ENCODE data around the gene CD33. TPM values are rescaled to one million over a fixed set of nuclear protein-coding genes. Genes with fewer than 3 reads are reported as not detected.

CD33 gene
- total RNA-seq, 1 donor from 2014 or later: not detected

DNA sequence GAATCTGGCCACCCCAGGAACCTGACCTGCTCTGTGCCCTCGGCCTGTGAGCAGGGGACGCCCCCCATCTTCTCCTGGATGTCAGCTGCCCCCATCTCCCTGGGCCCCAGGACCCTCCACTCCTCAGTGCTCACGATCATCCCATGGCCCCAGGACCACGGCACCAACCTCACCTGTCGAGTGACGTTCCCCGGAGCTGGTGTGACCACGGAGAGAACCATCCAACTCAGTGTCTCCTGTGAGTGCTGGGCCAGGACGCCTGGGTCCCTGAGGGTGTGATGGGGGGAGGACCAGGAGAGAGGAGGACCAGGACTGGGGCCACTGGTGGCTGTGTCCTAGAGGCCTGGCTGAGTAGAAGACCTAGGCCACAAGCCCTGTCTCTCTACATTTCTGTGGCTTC lies 13.0 kb upstream of the CD33 start:
- Histone ChIP-seq H3K4me3 (ENCODE audit: low read depth, low read length) (no peak overlapping the region), H3K27me3 (ENCODE audit: control insufficient read depth, insufficient read depth, low read length) (no peaks in the 10 kb centered on the region), H3K36me3 (ENCODE audit: control insufficient read depth, insufficient read depth, low read length) (no peaks in the 10 kb centered on the region)
- FAIRE-seq (no peak), DNase-seq (ENCODE audit: low read depth) (no peak)
- TF ChIP-seq, protein P1, sequence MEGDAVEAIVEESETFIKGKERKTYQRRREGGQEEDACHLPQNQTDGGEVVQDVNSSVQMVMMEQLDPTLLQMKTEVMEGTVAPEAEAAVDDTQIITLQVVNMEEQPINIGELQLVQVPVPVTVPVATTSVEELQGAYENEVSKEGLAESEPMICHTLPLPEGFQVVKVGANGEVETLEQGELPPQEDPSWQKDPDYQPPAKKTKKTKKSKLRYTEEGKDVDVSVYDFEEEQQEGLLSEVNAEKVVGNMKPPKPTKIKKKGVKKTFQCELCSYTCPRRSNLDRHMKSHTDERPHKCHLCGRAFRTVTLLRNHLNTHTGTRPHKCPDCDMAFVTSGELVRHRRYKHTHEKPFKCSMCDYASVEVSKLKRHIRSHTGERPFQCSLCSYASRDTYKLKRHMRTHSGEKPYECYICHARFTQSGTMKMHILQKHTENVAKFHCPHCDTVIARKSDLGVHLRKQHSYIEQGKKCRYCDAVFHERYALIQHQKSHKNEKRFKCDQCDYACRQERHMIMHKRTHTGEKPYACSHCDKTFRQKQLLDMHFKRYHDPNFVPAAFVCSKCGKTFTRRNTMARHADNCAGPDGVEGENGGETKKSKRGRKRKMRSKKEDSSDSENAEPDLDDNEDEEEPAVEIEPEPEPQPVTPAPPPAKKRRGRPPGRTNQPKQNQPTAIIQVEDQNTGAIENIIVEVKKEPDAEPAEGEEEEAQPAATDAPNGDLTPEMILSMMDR (IDR thresholded peaks at IDR 0.05; ENCODE audit: insufficient read depth, low read length, severe bottlenecking): no peak

DNA sequence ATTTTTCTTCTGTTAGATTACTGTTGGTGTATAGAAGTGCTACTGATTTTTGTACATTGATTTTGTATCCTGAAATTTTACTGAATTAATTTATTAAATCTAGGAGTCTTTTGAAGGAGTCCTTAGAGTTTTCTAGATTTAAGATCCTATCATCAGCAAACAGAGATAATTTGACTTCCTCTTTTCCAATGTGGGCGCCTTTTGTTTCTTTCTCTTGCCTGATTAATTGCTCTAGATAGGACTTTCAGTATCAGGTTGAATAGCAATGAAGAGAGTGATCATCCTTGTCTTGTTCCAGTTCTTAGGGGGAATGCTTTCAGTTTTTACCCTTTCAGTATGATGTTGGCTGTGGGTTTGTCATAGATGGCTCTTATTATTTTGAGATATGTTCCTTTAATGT lies 5.6 kb upstream of the CD33 start:
- DNase-seq (ENCODE audit: low read depth): no peak
- H3K4me3 ChIP-seq (ENCODE audit: low read depth, low read length): no peak overlapping the region
- no peak for FAIRE-seq
- H3K27me3 ChIP-seq (ENCODE audit: control insufficient read depth, insufficient read depth, low read length): no peaks in the 10 kb centered on the region
- TF ChIP-seq, protein P1 (IDR thresholded peaks at IDR 0.05; ENCODE audit: insufficient read depth, low read length, severe bottlenecking): no peak
- H3K36me3 ChIP-seq (ENCODE audit: control insufficient read depth, insufficient read depth, low read length): no peaks in the 10 kb centered on the region

DNA sequence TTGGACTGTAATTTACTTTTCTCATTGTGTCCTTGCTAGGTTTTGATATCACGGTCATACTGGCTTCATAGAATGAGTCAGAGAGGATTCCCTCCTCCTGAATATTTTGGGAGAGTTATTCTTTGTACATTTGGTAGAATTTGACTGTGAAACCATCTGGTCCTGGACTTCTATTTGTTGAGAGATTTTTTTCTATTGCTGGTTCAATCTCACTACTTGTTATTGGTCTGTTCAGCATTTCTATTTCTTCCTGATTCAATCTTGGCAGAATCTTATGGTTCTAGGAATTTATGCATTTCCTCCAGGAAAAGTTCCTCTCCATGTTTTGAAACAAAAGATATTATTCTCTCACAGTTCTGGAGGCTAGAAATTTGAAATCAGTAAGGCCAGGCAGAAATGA lies 4.9 kb upstream of the CD33 start:
- Histone ChIP-seq H3K27me3 (ENCODE audit: control insufficient read depth, insufficient read depth, low read length) (no peaks in the 10 kb centered on the region), H3K36me3 (ENCODE audit: control insufficient read depth, insufficient read depth, low read length) (no peaks in the 10 kb centered on the region), H3K4me3 (ENCODE audit: low read depth, low read length) (no peak overlapping the region)
- no peak for FAIRE-seq
- DNase-seq (ENCODE audit: low read depth): no peak
- TF ChIP-seq, protein P1 (IDR thresholded peaks at IDR 0.05; ENCODE audit: insufficient read depth, low read length, severe bottlenecking): no peak

DNA sequence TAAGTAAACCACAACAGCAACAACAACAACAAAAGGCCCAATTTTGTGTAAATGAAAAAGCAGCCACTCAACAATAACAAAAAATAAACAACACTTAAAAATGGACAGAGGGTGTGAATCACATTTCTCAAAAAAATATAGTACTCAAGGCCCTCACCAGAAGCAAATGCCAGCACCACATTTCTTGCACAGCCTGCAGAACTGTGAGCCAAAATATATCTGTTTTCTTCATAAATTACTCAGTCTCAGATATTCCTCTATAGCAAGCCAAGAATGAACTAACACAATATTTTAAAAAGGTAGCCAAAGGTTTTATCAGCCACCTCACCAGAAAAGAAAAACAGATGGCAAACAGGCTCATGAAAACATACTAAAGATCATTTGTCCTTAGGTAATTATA lies 3.9 kb upstream of the CD33 start:
- Histone ChIP-seq H3K4me3 (ENCODE audit: low read depth, low read length) (no peak overlapping the region), H3K27me3 (ENCODE audit: control insufficient read depth, insufficient read depth, low read length) (no peaks in the 10 kb centered on the region), H3K36me3 (ENCODE audit: control insufficient read depth, insufficient read depth, low read length) (no peaks in the 10 kb centered on the region)
- DNase-seq (ENCODE audit: low read depth) (no peak), FAIRE-seq (no peak)
- TF ChIP-seq, protein P1 (IDR thresholded peaks at IDR 0.05; ENCODE audit: insufficient read depth, low read length, severe bottlenecking): no peak

DNA sequence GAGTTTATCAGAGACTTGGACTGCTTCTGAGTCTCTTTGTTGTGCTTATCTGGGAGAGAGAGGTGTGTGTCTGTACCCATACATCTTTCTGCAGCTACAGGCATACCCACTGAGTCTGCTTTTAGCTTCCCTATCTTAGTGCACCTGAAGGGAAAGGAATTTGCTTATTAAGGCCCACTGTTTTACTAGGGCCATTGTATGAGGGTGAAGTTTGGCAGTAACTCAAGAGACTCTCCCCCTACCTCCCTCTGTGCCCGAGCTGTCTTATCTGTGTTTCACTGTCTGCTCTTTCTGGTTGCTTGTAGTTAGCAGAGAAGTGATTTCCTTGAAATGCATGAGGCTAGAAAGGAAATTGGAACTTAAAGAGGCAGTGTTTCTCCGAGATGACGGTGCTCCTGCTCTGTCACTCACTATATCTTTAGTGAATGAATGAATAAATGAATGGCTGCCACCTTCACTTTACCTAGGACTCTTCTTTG lies 678 bp upstream of the CD33 start:
- Histone ChIP-seq H3K27me3 (ENCODE audit: control insufficient read depth, insufficient read depth, low read length) (no peaks in the 10 kb centered on the region), H3K4me3 (ENCODE audit: low read depth, low read length) (no peak overlapping the region), H3K36me3 (ENCODE audit: control insufficient read depth, insufficient read depth, low read length) (no peaks in the 10 kb centered on the region)
- FAIRE-seq (no peak), DNase-seq (ENCODE audit: low read depth) (no peak)
- TF ChIP-seq, protein P1 (IDR thresholded peaks at IDR 0.05; ENCODE audit: insufficient read depth, low read length, severe bottlenecking): no peak

DNA sequence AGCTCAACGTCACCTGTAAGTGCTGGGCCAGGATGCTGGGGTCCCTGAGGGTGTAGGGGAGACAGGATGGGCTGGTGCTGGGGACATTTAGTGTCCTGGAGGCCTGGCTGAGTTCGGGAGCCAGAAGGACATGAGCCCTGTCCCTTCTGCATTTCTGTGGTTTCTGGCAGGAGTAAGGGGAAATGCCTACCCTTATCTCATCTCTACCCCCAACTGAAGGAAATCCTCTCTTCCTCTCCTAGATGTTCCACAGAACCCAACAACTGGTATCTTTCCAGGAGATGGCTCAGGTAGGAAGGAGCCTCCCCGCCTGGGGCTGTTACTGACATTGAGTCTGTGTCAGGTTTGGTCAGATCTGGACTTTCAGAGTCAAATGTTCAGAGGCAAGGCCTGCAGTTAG lies 1.2 kb downstream of the CD33 start:
- Histone ChIP-seq H3K4me3 (ENCODE audit: low read depth, low read length) (no peak overlapping the region), H3K27me3 (ENCODE audit: control insufficient read depth, insufficient read depth, low read length) (no peaks in the 10 kb centered on the region), H3K36me3 (ENCODE audit: control insufficient read depth, insufficient read depth, low read length) (no peaks in the 10 kb centered on the region)
- FAIRE-seq (peak; percentile 28), DNase-seq (ENCODE audit: low read depth) (no peak)
- TF ChIP-seq, protein P1 (IDR thresholded peaks at IDR 0.05; ENCODE audit: insufficient read depth, low read length, severe bottlenecking): no peak
